Keratinocyte (primary cell): ENCODE results near the gene CHML.

Experiments used
- EZH2 ChIP-seq: IDR thresholded peaks from one replicate; pipeline ENCODE4 v1.6.1; 2012; ENCODE audit warnings: inconsistent platforms, mild to moderate bottlenecking, low read length, moderate library complexity
- TF ChIP-seq, protein P1 (sequence below), 3 experiments: IDR thresholded peaks in 1 of 3; conservative IDR thresholded peaks in 1 of 3; optimal IDR thresholded peaks in 1 of 3; 2 replicates in 2 of 3; 3 replicates in 1 of 3; pipeline versions ENCODE3 to v1.5.1; 2011; ENCODE audit warnings: low read length in 3 of 3, mild to moderate bottlenecking in 3 of 3, moderate library complexity in 2 of 3, control low read depth in 1 of 3, inconsistent platforms in 1 of 3; ENCODE audit not compliant: insufficient read depth in 2 of 3; ENCODE audit errors: extremely low read depth in 1 of 3

DNA sequence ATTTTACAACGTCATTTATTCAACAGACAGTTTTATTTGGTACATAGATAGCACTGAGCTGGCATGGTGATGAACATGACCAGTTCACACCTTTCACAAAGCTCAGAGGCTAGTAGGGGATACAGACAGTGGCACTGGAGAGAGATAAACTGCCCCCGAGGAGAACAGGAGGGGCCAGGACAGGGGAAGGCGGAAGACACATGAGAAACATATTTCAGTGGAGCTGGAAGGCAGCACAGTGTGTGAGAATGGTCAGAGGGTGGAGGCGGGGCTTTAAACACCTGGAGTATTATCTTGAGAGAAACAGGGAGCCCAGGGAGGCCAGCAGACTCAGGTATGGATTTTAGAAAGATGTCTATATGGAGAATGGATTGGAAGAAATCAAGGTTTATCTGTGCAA lies 49.5 kb downstream of the CHML start:
- TF ChIP-seq, protein P1, sequence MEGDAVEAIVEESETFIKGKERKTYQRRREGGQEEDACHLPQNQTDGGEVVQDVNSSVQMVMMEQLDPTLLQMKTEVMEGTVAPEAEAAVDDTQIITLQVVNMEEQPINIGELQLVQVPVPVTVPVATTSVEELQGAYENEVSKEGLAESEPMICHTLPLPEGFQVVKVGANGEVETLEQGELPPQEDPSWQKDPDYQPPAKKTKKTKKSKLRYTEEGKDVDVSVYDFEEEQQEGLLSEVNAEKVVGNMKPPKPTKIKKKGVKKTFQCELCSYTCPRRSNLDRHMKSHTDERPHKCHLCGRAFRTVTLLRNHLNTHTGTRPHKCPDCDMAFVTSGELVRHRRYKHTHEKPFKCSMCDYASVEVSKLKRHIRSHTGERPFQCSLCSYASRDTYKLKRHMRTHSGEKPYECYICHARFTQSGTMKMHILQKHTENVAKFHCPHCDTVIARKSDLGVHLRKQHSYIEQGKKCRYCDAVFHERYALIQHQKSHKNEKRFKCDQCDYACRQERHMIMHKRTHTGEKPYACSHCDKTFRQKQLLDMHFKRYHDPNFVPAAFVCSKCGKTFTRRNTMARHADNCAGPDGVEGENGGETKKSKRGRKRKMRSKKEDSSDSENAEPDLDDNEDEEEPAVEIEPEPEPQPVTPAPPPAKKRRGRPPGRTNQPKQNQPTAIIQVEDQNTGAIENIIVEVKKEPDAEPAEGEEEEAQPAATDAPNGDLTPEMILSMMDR (optimal IDR thresholded peaks at IDR 0.05 in 1 of 3, IDR thresholded peaks at IDR 0.05 in 1 of 3, conservative IDR thresholded peaks at IDR 0.05 in 1 of 3; ENCODE audit: extremely low read depth in 1 of 3, insufficient read depth in 2 of 3, low read length in 3 of 3) = no peak
- TF ChIP-seq EZH2 = no peak
